GM20431 (cell line): ENCODE results near the gene MRTFB.
"Not testable (repeated sequence)": the region's sequence is repeated elsewhere in the genome, so short reads cannot be mapped to it uniquely, and the experiment has no call there.

Experiments
- in situ Hi-C: fragments of 300-500 bp; cut with MseI, MboI; formaldehyde crosslinking; loops from one replicate; pipeline ENCODE4 v1.15.0; 2020; ENCODE audit warnings: low sequenced_read_pairs; ENCODE audit not compliant: unreplicated experiment

The MRTFB gene

DNA sequence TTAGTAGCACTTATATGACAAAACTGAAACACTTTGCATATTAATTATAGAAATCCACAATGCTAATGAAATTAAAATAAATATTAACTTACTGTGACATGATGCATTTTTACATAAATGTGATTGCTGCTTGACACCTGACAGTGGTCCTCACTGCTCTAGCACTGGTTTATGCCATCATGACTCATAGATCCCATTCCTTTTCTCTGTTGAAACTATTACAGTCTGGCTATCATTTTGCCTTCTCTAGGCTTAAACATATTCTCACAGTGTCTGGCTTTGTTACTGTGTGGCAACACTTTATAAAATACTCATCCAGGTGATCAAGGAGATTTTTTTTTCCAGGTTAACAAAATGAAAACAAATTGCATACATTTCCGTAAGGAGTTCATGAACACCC is 108.0 kb downstream of the MRTFB start:
- in situ Hi-C loops, result no loop called here

GRCh38 chr16:14180481-14180944 is 109.4 kb downstream of the MRTFB start:
- in situ Hi-C loops, result no loop called here

DNA sequence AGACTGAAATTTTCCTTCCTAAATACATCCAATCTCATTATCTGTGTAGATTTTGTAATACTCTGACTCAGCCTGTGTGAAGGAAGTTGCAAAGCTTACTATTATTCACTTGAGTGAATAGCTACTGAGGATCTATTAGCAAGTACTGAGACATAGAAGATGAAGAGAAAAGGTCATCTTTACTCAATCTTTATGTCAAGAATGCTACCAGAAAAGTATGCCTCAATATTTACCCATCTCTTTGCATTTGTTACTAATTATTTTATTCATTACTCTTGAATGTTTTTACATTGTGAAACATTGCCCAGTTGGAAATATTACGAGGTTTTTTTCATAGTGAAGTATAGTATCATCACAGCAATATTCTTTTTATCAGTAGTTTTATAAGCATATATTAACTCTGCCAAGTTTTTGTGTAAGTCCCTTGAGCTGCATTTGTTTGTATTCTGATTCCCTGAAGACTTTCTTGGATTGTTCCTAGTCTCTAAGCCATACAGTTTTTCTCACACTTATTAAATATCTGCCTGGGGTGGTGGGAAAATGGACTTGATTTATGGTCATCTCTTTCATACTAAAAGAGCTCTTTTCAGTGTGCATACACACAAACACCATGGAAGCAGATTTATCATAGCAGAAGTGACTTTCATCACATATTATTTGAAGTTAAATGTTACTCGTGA is 110.4 kb downstream of the MRTFB start:
- in situ Hi-C loops, result no loop called here

GRCh38 chr16:14182999-14183398 is 111.9 kb downstream of the MRTFB start:
- in situ Hi-C loops, result no loop called here

- in situ Hi-C loops, result not testable (repeated sequence)
Observed at GRCh38 chr16:14183962-14184361, 112.8 kb downstream of the MRTFB start.

- in situ Hi-C loops, result no loop called here
Observed at GRCh38 chr16:14186007-14186794, 115.1 kb downstream of the MRTFB start.

DNA sequence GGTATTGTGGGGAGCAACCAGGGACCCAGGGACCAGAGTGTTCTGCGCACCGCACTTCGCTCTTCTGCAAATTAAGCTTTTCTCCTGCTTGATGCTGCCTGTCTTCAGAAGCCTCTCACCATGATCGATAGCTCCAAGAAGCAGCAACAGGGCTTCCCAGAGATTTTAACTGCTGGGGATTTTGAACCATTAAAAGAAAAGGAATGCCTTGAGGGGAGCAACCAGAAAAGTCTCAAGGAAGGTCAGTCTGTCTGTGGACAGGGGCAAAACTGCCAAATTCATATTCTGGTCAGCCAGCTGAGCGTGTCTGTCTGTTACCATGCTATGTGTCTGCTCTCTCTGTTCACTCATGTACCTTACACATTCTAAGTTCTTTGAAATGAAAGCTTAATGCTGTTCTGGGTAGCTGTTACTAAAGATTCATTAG is 115.7 kb downstream of the MRTFB start:
- in situ Hi-C loops, result no loop called here

DNA sequence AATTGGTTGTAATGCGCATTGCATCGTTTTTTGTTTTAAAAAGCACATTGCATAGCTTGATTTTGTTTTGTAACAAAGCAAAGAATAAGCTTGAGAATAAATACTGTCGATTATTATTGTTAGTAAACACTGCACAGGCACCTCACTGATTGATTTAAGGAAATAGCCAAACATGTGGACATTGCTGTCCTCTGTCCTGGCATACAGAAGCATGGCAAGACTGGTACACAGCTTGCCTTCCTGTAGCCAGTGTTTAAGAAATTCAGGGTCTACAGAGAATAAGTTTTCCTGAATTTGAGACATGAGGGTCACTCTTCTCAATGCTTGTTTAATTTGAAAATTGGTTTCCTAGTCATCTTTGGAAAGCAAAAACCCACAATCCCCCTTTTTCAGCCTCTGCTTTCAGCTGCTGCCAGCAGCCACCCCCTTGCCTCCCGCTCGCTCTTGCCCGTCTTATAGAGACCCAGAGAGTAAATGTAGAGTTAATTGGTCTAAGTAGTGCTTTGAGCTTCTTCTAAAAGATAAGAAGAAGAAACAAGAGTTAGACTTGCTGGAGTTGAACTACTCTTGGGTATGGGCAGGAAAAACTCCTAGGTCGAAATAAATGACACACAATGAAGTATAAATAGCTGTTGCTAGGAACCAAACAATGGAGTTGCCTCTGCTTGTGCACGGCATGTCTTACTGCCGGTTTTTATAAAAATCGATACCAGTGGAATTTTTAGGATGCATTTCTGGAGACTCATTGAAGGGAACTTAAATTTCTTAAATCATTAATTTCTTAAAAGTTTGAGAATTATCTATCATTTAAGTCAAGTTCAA is 116.6 kb downstream of the MRTFB start:
- in situ Hi-C loops, result no loop called here

GRCh38 chr16:14193316-14193871 is 122.3 kb downstream of the MRTFB start:
- in situ Hi-C loops, result no loop called here

DNA sequence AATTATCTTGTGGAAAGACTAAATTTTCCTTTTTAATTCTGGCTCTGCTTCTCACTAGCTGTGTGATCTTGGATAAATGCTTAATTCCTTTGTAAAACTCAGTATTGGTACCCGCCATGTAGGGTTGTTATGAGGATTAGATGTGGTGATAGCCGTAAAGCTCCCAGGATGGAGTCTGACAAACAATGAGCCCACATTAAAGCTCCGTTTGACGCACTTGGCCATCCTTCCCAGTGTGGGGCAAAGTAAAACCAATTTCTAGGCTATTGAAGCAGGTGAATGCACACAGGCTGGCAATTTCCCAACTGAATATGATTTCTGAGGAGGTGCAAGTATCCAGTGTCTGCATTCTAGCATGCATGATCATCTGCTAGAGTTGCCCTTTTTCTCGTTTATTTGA is 123.6 kb downstream of the MRTFB start:
- in situ Hi-C loops, result no loop called here

DNA sequence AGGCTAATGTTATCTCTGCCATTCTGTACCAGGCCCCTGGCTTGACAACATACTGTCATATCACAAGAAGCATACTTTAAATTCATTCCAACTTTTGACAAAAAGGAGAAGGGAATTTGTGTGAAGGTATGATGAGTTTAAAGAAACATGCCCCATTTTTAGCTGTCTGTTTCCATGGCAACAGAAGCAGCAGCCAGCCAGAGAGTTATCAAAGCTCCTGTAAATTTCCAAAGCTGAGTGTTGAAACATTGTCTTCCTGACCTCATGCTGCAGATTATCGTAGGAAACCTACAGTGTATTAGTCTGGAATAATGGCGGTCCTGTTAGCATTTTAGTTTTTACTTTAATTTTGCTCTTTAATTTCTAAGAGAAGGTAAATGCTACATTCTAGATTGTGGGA is 124.9 kb downstream of the MRTFB start:
- in situ Hi-C loops, result no loop called here

- in situ Hi-C loops, result no loop called here
Observed at GRCh38 chr16:14196539-14196938, 125.4 kb downstream of the MRTFB start.

DNA sequence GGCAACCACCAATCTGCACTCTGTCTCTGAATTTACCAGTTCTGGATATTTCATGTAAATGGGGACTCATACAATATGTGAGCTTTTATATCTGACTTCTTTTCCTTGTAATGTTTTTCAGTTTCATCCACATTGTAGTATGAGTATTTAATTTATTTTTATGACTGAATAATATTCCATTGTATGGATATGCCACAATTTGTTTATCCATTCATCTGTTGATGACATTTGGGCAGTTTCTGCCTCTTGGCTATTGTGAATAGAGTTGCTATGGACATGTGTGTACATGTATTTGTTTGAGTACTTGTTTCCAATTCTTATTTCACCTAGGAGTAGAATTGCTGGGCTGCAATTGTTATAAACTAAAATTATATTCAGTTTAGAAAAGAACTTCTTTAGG is 126.9 kb downstream of the MRTFB start:
- in situ Hi-C loops, result no loop called here

DNA sequence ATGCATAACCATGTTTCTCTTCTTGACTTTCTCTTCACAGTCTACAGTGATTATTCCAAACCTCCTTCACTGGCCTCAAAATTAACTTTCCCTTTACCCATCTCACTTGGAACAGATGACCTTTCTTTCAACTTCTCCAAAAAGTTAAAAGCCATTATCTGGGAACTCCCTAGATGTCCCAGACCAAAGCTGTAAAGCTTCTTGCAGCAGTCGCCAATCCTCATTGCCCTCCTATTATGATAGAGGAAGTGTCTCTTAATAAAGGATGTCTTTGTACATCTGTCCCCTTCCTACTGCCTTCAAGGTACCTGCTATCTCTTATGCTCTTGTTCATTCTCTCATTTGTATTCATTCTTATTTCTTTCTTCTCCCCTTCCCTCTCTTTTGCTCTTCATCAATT is 127.5 kb downstream of the MRTFB start:
- in situ Hi-C loops, result no loop called here

DNA sequence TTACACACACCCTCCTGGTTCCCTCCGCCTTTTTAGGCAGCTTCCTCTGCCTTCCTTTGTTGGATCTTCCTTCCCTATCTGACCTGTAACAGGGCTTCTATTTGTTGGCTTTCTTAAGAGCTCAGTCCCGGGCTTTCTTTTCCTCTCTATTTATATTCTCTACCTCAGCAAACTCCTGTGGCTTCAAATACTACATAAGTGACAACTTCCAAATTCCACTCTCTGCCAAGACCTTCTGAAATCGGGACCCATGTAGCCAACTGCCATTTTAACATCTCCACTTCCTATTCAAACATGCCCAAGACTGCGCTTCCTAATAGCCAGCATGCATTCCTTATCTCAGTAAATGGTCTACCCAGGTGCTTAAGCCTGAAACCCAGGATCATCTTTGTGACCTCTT is 128.1 kb downstream of the MRTFB start:
- in situ Hi-C loops, result no loop called here

DNA sequence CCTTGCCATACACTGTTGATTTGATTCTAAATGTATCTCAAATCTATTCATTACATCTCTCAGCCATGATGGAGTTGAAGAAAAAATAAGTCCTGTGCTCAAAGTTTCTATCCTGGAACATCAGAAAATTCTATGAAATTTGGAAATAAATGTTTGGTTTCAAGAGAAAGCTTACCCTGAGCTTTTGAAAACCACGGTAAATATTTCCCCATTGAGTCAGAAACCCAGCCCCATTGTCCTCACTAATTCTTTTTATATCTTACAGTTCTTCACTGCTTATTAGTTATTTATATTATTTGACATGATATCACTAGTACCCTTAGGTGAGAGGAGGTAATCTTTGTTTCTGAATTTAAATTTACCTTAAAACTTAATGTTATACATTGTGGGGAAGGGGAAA is 128.5 kb downstream of the MRTFB start:
- in situ Hi-C loops, result no loop called here

DNA sequence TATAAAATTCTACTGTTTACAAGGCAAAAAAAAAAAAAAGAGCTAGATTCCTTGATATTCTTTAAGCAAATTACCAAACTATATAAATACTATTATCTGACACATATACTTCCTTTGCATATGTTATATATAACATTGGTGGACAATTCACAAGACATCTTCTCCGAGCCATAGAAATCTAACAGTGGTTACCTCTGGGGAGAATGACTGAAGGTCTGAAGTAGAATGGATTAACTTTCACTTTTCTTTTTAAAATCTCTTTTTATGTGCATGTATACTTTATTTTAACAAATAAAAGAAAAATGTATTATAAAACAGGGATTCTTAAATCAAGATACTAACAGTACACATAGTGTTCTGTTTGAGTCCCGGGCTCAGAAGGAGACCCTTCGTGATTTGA is 131.0 kb downstream of the MRTFB start:
- in situ Hi-C loops, result no loop called here

DNA sequence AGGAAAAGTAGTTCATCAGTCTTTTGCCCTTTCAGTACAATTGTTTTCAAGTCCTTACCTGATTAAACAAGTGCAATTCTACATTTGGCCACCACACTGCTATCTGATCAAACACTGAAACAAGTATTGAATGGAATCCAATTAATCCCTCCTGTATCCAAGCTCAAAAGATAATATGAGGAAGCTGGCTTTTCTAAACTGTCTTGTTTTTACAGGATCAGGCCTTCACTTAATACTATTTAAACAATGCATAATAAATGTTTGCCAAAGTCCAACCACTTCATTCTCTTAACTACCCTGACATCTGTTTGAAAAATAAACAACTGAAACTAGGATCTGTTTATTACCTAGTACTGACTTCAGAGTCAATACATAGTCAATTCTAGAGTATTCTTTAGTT is 131.6 kb downstream of the MRTFB start:
- in situ Hi-C loops, result no loop called here

GRCh38 chr16:14203166-14203565 is 132.0 kb downstream of the MRTFB start:
- in situ Hi-C loops, result no loop called here

GRCh38 chr16:14205666-14206065 is 134.5 kb downstream of the MRTFB start:
- in situ Hi-C loops, result no loop called here
